GM19452 (cell line): ENCODE measurements around the gene MASP1.
"Not testable (repeated sequence)": the region's sequence is repeated elsewhere in the genome, so short reads cannot be mapped to it uniquely, and the experiment has no call there.

Source experiments
- ATAC-seq: cut with Tn5 transposase; IDR thresholded peaks from one replicate; pipeline ENCODE4 v1.9.1; 2021; ENCODE audit not compliant: unreplicated experiment

The MASP1 gene

DNA sequence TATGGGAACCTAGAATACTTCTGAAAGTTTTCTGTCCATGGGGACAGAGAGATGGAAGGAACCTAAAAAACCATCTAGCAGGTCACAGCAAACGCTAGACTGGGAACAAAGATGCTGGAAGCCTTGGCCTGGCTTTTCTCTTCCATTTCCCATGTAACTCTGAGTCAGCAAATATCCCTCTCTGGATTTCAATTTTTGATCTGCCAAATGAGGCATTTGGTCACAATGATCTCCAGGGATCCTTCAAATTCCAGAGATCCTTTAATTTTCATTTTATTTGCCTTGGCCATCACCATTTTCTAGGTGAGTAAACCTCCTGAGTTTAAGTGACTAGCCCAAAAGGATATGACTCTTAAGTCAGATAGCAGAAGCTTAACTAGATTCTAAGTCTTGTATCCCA is 54.6 kb downstream of the MASP1 start:
- no peak for ATAC-seq

DNA sequence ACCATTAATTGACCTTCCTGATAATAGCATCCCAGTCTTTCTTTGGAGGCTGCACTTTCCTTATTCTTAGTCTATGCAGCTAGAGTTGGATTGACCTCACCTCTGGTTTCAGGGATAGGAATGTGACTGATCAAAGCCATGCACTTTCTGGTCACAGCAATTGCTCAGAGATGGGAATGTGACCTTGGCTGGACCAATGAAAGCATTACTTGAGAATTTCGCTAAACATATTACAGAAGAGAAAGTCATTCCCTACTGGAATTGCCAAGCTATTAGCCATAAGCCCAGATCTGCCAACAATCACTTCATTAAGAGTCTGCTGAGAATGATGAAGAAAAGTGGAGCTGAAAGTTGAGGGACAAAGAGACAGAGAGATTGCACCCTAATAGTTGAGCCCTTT is 61.5 kb downstream of the MASP1 start:
- ATAC-seq, result no peak

GRCh38 chr3:187228740-187229139 is 62.8 kb downstream of the MASP1 start:
- no peak for ATAC-seq

DNA sequence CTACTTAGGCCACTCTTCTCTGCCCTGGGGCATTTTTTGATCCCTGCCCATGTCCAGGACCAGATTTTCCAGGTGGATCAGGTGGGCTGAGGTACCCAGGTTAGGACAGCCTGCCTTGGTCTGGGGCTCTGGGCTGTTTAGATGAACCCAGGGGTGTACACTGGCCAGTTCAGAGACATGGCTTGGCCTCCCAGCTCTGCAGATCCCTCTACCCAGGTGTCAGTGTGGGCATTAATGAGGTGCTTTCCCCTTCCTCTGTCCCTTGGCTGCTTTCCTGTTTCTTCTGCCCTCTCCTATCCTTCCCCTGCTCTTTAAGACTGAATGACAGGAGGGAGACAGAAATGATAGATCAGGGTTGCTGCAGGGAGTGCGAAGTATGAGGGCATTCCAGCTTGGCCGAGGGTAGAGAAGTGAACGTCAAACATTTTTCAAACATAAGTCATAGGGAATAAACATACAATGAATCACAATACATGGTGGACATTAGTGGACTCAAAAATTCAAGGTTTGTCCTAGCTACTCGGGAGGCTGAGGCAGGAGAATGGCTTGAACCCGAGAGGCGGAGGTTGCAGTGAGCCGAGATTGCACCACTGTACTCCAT is 63.8 kb downstream of the MASP1 start:
- no peak for ATAC-seq

DNA sequence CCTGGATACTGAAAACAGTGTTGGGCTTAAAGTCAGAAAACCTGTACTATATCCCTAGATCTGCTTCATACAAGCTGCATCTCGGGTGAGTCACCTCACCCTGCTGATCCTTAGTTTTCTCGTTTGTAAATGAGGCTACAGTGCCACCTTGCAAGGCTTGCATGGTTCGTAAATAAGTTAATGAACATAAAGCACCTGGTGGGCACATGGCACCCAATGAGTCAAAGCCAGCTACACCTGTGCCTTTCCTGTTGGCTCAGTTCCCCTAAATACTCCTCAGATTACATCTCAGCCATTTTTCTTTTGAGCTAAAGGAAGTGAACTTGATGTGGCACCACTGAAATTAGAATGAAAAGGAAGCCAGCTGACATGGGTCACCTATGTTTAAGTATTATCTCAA is 67.7 kb downstream of the MASP1 start:
- ATAC-seq, result no peak

DNA sequence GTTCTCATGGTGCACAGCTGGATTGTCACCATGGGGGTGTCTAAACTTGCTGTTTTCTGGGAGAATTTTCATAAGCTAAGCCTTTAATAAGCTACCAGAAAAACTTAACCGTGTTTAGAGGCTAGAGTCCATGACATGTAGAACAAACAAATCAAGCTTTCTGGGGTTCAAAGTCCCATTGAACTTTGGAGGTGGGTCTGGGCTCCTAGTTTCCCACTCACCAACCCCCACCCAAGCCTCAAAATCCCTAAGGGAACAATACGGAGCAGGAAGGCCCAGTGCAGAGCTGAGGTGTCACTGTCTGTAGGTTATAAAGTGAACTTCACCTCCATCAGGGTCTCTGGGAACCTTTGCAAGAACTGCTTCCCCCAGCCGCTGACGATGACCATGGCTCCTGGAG is 68.7 kb downstream of the MASP1 start:
- no peak for ATAC-seq

- no peak for ATAC-seq
These were observed 76.1 kb downstream of the MASP1 start for GRCh38 chr3:187215460-187215859.

DNA sequence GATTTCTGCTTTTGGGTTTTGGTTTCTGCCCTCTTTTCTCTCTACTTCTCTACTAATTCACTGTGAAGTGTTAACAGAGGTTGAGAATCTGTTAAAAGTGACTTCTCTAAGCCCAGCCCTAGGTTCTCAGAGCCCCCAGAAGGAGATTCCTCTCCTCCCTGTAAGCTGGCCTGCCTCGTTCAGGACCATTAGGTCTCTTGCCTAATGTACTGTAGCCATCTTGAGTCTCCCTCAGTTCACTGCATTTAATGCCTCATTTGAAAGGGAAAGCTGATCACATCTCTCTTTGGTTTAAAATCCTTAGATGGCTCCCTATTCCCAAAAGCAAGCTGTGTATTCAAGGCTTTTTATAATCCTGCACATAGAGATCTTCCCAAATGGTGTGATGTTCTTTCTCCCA is 77.9 kb downstream of the MASP1 start:
- no peak for ATAC-seq

GRCh38 chr3:187212705-187213104 is 78.8 kb downstream of the MASP1 start:
- no peak for ATAC-seq

- no peak for ATAC-seq
These were observed 79.4 kb downstream of the MASP1 start for GRCh38 chr3:187212196-187212545.

- no peak for ATAC-seq
These were observed 79.9 kb downstream of the MASP1 start for GRCh38 chr3:187211532-187212195.

- ATAC-seq, result peak; percentile 94
These were observed 80.8 kb downstream of the MASP1 start for GRCh38 chr3:187210545-187211327.

- ATAC-seq, result no peak
These were observed 81.4 kb downstream of the MASP1 start for GRCh38 chr3:187210091-187210490.

DNA sequence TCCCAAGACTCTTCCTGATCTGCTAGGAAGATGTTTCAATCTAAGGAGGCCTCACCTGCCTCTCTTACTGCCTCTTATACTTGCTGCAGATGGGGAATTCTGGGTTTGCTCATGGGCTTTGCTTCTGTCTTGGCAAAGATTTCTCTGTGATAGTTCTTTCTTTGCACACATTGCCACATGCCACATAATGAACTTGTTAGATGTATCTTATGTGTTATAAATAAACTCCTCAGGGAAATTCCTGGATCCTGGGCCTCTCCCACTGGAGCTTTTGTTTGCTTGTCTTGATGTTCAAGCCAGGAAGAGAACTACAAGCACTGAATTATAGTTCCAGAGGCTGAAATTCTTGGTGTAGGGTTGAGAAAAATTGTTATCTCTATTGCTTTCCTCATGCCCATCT is 82.0 kb downstream of the MASP1 start:
- ATAC-seq, result no peak

GRCh38 chr3:187208159-187208558 is 83.4 kb downstream of the MASP1 start:
- ATAC-seq, result no peak

DNA sequence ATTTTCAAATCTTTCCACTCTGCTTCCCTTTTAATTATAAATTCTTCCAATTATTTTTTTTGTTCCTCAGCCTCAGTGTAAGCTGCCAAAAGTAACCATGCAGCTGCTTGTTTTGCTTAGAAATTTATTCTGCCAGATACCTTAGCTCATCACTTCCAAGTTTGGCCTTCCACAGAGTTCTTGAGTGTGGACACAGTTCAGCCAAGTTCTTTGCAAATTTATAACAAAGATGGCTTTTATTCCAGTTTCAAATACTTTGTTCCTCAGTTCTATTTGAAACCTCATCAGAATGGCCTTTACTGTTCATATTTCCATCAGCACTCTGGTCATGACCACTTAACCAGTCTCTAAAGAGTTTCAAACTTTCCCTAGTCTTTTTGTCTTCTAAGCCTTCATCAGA is 83.9 kb downstream of the MASP1 start:
- no peak for ATAC-seq

DNA sequence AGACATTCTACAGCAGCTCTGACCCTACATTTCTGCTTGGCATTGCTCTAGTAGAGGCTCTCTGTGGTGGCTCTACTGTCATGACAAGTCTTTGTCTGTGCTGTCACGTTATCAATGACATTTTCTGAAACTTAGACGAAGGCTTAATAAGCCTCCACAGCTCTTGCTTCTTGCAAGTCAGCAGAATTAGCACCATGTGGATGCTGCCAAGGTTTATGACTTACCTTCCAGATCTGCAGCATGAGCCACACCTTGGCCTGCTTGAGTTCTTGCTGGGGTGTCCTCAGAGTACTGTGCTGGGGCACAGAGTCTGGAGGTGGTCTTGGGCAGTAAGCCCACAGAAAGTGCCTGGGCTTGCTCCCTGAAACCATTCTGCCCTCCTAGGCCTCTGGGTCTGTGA is 84.5 kb downstream of the MASP1 start:
- no peak for ATAC-seq

DNA sequence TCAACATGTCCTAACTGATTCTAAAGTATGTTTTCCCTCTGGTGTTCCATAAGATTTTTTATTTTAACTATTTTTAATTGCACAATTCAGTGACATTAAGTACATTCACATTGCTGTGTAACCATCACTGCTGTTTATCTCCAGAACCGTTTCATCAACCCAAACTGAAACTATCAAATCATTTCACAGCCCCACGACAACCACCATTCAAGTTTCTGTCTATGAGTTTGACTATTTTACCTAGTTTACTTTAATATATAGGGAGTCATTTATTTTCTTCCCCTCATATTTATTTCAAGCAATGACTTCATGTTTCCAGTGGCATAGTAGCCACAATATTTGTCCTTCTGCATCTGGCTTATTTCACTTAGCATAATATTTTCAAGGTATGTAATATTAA is 85.9 kb downstream of the MASP1 start:
- no peak for ATAC-seq

DNA sequence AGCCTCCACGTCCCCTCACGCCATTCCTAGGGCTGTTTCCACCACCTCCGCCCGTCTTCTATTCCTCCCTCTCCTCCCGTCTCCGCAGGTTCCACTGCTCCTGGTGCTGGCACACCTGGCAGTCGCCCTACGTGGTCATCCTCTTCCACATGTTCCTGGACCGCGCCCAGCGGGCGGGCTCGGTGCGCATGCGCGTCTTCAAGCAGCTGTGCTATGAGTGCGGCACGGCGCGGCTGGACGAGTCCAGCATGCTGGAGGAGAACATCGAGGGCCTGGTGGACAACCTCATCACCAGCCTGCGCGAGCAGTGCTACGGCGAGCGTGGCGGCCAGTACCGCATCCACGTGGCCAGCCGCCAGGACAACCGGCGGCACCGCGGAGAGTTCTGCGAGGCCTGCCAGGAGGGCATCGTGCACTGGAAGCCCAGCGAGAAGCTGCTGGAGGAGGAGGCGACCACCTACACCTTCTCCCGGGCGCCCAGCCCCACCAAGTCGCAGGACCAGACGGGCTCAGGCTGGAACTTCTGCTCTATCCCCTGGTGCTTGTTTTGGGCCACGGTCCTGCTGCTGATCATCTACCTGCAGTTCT is 92.0 kb downstream of the MASP1 start:
- ATAC-seq, result not testable (repeated sequence)

DNA sequence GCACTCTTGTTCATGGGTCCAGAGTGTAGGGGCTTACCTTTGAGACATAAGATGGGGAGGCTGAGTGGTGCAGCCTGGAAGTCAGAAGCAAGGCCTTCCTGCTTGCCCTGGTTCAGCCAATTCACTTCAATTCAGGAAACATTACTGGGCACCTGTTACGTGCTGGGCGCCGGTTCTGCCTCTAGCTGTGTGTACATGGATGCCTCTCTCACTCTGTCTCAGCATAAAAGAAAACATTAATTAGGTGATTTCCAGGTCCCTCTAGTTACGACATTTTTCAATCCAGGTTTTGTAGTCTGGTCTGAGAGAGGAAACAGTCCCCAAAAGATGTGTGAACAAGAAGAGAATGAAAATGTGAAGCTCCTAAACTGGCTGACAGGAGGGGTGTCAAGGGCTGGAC is 93.0 kb downstream of the MASP1 start:
- ATAC-seq, result no peak

DNA sequence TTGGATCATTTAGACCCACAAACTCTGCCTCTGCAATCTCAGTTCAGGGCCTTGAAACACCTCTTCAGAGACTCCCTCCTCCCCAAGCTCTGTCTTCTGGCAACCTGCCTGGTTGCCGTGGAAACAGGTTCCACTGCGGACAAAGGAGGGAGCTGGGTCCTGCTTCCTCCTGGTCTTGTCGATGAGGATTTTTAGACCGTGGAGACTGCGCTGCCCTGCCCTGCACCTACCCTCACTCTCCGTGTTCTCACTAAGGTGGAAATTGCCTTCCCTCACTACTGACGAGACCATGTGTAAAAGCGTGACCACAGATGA is 94.2 kb downstream of the MASP1 start, which contains the start of gene RTP1:
RTP1 (plus strand) TSS at position 152 of the 315 bp plus-strand sequence; CDS start at position 182, 30 bp downstream.
- ATAC-seq, result no peak
